ENCODE measurements around the gene NUDT17. TPM values are rescaled to one million over a fixed set of nuclear protein-coding genes. Genes with fewer than 3 reads are reported as not detected.
A peak's percentile ranks its signal among the peaks of the same experiment; 100 is the strongest.

The NUDT17 gene
- polyA plus RNA-seq, 1 donor = 7.0 TPM

- DNase-seq = peak; percentile 37
Measured at GRCh38 chr1:145846201-145846612, 777 bp downstream of the NUDT17 start.

- no peak for DNase-seq
Measured at GRCh38 chr1:145847827-145848226, 2.4 kb downstream of the NUDT17 start.

- DNase-seq = no peak
Measured at GRCh38 chr1:145849356-145850160, 4.1 kb downstream of the NUDT17 start.

GRCh38 chr1:145855426-145855948 is 10.1 kb downstream of the NUDT17 start:
- DNase-seq = no peak

GRCh38 chr1:145857170-145857569 is 11.7 kb downstream of the NUDT17 start:
- DNase-seq = no peak

GRCh38 chr1:145858238-145858900 is 12.9 kb downstream of the NUDT17 start:
- DNase-seq = no peak

GRCh38 chr1:145858901-145859490 is 13.6 kb downstream of the NUDT17 start, which contains the start of gene PIAS3:
Gene PIAS3 (minus strand): TSS chr1:145859081. CDS start chr1:145858990, 91 bp downstream.
- peak; percentile 94 for DNase-seq

- DNase-seq = peak; percentile 91
Measured at GRCh38 chr1:145859491-145860023, 14.1 kb downstream of the NUDT17 start.

- DNase-seq = no peak
Measured at GRCh38 chr1:145863282-145864018, 18.0 kb downstream of the NUDT17 start.

- DNase-seq = no peak
Measured at GRCh38 chr1:145868232-145868631, 22.8 kb downstream of the NUDT17 start.

- DNase-seq = no peak
Measured at GRCh38 chr1:145871994-145872924, 26.8 kb downstream of the NUDT17 start.

- no peak for DNase-seq
Measured at GRCh38 chr1:145874646-145875045, 29.2 kb downstream of the NUDT17 start.

- DNase-seq = no peak
Measured at GRCh38 chr1:145877923-145878486, 32.6 kb downstream of the NUDT17 start.

GRCh38 chr1:145878724-145879123 is 33.3 kb downstream of the NUDT17 start:
- DNase-seq = no peak

GRCh38 chr1:145879775-145880174 is 34.3 kb downstream of the NUDT17 start:
- no peak for DNase-seq

- DNase-seq = no peak
Measured at GRCh38 chr1:145884675-145885074, 39.2 kb downstream of the NUDT17 start.

- DNase-seq = peak; percentile 70
Measured at GRCh38 chr1:145885738-145886287, 40.4 kb downstream of the NUDT17 start, which contains the start of gene ANKRD35. Gene ANKRD35 (minus strand): TSS chr1:145885866. CDS start chr1:145885758, 108 bp downstream.

GRCh38 chr1:145886390-145886789 is 41.0 kb downstream of the NUDT17 start:
- no peak for DNase-seq

GRCh38 chr1:145886816-145887215 is 41.4 kb downstream of the NUDT17 start:
- no peak for DNase-seq

GRCh38 chr1:145887631-145888030 is 42.2 kb downstream of the NUDT17 start:
- DNase-seq = no peak
